ENCODE measurements around the gene PTCHD1.

- no peak for TF ChIP-seq ZNF17 (CRISPR knock-in tag; IDR thresholded peaks at IDR 0.05)
- no peak for TF ChIP-seq EZH2 (conservative IDR thresholded peaks at IDR 0.05; ENCODE audit: low read depth, low read length)
- no peak for TF ChIP-seq ZNF589 (CRISPR knock-in tag; conservative IDR thresholded peaks at IDR 0.05)
- TF ChIP-seq CTCF (CRISPR knock-in tag; IDR thresholded peaks at IDR 0.05), result no peak
- TF ChIP-seq NFYB (CRISPR knock-in tag; IDR thresholded peaks at IDR 0.05), result no peak
- TF ChIP-seq ZFP90 (CRISPR knock-in tag; IDR thresholded peaks at IDR 0.05; ENCODE audit: borderline replicate concordance), result no peak
- TF ChIP-seq BRCA1 (CRISPR knock-in tag; IDR thresholded peaks at IDR 0.05), result no peak
- no peak for TF ChIP-seq SRF (IDR thresholded peaks at IDR 0.05; ENCODE audit: low read depth, low read length)
- no peak for TF ChIP-seq ZBTB33 (CRISPR knock-in tag; IDR thresholded peaks at IDR 0.05)
- no peak for TF ChIP-seq MAFF (IDR thresholded peaks at IDR 0.05; ENCODE audit: low read depth, low read length)
- no peak for TF ChIP-seq POLR2A (IDR thresholded peaks at IDR 0.05; ENCODE audit: insufficient read depth in 1 of 2, low read depth in 2 of 2, low read length in 2 of 2)
- TF ChIP-seq HDAC6 (IDR thresholded peaks at IDR 0.05; ENCODE audit: low read depth, low read length), result no peak
- no peak for TF ChIP-seq PAX8 (CRISPR knock-in tag; IDR thresholded peaks at IDR 0.05; ENCODE audit: borderline replicate concordance)
Observed at GRCh38 chrX:23304881-23305280, 29.8 kb upstream of the PTCHD1 start.
